Gastroesophageal sphincter (tissue), 4 donors: ENCODE results near the gene ARL13B. TPM values are rescaled to one million over a fixed set of nuclear protein-coding genes. Genes with fewer than 3 reads are reported as not detected.
A peak's percentile ranks its signal among the peaks of the same experiment; 100 is the strongest.
"Not testable (repeated sequence)": the region's sequence is repeated elsewhere in the genome, so short reads cannot be mapped to it uniquely, and the experiment has no call there.

Source experiments
- ATAC-seq: fragments of 150-250 bp; one replicate; pipeline ENCODE4 v1.9.1; 2016; ENCODE audit warnings: mild to moderate bottlenecking, moderate library complexity
- H3K27ac ChIP-seq, 4 donors: fragments of 200-600 bp; sonication (generic) in 3 of 4; 1 replicate in 3 of 4; 2 replicates in 1 of 4; pipeline ENCODE4 v1.5.1; 2016 to 2019
- H3K27me3 ChIP-seq: fragments of 200-600 bp; sonication (generic); one replicate; pipeline ENCODE4 v1.5.1; 2019
- H3K36me3 ChIP-seq, 2 donors: fragments of 200-600 bp; sonication (generic); one replicate each; pipeline ENCODE4 v1.5.1; 2019; ENCODE audit warnings: control low read depth in 1 of 2
- H3K4me1 ChIP-seq, 3 donors: fragments of 200-600 bp; sonication (generic); 1 replicate in 2 of 3; 2 replicates in 1 of 3; pipeline ENCODE4 v1.5.1; 2016 to 2019; ENCODE audit warnings: control low read depth in 2 of 3
- H3K4me3 ChIP-seq, 2 donors: fragments of 200-600 bp; sonication (generic); one replicate each; pipeline ENCODE4 v1.5.1; 2019; ENCODE audit warnings: mild to moderate bottlenecking in 1 of 2, moderate library complexity in 1 of 2
- H3K9me3 ChIP-seq, 3 donors: fragments of 200-600 bp; sonication (generic); one replicate each; pipeline ENCODE4 v1.5.1; 2017 to 2019; ENCODE audit warnings: control low read depth in 2 of 3
- EP300 ChIP-seq: sonication (generic); formaldehyde crosslinking; IDR thresholded peaks from one replicate; pipeline ENCODE4 v1.6.1; 2017; ENCODE audit warnings: antibody characterized with exemption, mild to moderate bottlenecking
- POLR2A ChIP-seq, 2 donors: fragments of 450-650 bp; IDR thresholded peaks; one replicate each; pipeline ENCODE4 v1.6.1; 2017; ENCODE audit warnings: antibody characterized with exemption in 2 of 2, mild to moderate bottlenecking in 2 of 2, moderate library complexity in 1 of 2
- POLR2AphosphoS5 ChIP-seq: sonication (generic); formaldehyde crosslinking; IDR thresholded peaks from one replicate; pipeline ENCODE4 v1.6.1; 2017; ENCODE audit warnings: antibody characterized with exemption
- WGBS, 2 donors: methylation state at CpG; one replicate each; pipeline ENCODE4 v1.1.5; 2018; ENCODE audit warnings: low coverage in 1 of 2; 5-methylcytosine and 5-hydroxymethylcytosine counted together
- total RNA-seq, 4 donors: library from RNA; depleted of rRNA; stranded (reverse); fragments of >200 nt; gene quantifications; one replicate each; pipeline ENCODE4 v1.1.0, GENCODE V29; 2016
- TF ChIP-seq, protein P1 (sequence below), 4 experiments: fragments of 200-600 bp in 2 of 4; fragments of 450-650 bp in 2 of 4; sonication (generic) in 1 of 4; IDR thresholded peaks; one replicate each; pipeline ENCODE4 v1.5.1; 2017 to 2019; ENCODE audit warnings: antibody characterized with exemption in 4 of 4, mild to moderate bottlenecking in 2 of 4, moderate library complexity in 2 of 4

Gene ARL13B
- 10 to 100 TPM; 10.8 to 22.5 (median 15.3) TPM for total RNA-seq

DNA sequence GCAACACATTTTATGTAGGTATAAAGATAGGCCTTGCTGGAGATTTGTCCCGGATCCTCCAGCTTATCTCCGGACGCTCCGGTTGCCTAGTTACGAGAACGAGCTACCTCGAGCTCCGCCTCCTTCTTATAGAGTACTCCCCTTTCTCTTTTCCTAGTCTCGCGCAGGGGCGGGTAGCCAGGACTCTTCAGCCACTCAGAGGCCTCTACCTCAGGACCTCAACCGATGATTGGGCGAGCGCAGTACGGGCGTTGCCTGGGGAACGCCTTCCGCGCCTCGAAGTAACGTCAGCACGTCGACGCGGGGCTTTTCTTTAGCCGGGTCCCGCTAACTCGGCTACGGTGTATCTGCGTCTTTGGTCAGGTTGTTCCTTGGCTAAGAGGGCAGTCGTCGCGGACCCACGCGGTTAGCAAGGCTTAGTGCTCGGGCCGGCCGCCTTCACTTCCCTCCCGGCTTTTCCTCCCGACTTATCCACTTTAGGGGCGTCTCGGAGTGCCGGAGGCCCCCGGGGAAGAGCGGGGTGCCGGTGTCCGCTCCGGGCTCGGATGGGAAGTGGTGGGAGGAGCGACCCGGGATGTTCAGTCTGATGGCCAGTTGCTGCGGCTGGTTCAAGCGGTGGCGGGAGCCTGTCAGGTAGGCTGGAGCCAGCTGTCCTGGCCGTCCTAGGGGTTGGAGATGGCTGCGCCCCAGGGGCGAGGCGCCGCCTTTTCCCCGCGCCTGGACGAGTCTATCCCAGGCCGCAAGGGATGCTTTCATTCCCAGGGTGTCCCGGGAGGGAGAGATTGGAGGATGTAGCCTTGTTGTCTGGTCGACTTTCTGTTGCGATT is at the start of gene ARL13B:
Gene ARL13B (plus strand): TSS at position 306 of the 827 bp plus-strand sequence. CDS start 269 bp downstream, at position 575.
- H3K27ac ChIP-seq, result peak within 1 kb of the TSS; percentile 83 to 98 (median 90)
- H3K9me3 ChIP-seq, result no peaks in the 10 kb centered on the region
- no peaks in the 10 kb centered on the region for H3K36me3 ChIP-seq
- H3K27me3 ChIP-seq, result no peaks in the 10 kb centered on the region
- TF ChIP-seq POLR2AphosphoS5 (peak; percentile 96), POLR2A (IDR thresholded peaks at IDR 0.05) (peak; percentile 76 to 85), EP300 (no peak)
- TF ChIP-seq, protein P1, sequence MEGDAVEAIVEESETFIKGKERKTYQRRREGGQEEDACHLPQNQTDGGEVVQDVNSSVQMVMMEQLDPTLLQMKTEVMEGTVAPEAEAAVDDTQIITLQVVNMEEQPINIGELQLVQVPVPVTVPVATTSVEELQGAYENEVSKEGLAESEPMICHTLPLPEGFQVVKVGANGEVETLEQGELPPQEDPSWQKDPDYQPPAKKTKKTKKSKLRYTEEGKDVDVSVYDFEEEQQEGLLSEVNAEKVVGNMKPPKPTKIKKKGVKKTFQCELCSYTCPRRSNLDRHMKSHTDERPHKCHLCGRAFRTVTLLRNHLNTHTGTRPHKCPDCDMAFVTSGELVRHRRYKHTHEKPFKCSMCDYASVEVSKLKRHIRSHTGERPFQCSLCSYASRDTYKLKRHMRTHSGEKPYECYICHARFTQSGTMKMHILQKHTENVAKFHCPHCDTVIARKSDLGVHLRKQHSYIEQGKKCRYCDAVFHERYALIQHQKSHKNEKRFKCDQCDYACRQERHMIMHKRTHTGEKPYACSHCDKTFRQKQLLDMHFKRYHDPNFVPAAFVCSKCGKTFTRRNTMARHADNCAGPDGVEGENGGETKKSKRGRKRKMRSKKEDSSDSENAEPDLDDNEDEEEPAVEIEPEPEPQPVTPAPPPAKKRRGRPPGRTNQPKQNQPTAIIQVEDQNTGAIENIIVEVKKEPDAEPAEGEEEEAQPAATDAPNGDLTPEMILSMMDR (IDR thresholded peaks at IDR 0.05), result peak in 1 of 4 experiments; percentile 7
- 0 to 1% methylated on average over 11 to 13 of the region's 66 CpGs for WGBS, 2 donors
- peaks cover 0 to 26% (median 0%) of the 10 kb centered on the region in 3 donors for H3K4me1 ChIP-seq
- peak within 1 kb of the TSS; percentile 63 to 85 for H3K4me3 ChIP-seq
- peak; percentile 100 for ATAC-seq

DNA sequence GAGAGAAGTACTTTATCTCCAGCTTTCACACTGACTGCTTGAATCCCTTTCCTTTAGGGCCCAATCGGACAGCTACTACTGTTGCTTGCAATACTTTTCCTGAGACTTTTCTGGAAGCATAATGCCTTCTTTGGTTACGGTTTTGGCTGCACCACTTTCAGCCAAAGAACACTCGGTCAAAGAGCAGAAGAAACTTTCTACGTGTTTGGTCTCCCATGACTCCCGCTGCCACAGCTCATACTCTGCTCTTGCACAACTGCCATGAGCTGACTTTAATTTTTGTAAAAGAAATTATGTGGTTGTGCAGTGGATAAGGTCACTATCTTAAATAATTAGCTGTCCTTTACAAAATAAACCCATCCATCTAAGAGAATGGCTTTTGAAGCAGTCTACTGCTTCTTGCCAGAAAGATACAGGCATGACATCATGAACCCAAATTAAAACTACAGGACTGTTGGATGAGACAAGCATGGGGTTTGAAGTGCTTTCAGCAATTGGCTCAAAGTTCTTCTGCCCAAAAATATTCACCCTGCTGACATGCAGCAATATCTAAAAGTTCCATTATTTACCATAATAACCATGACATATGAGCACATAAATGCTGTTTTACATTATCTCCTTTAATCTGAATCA is 48.2 kb upstream of the ARL13B start:
- no peak for ATAC-seq
- no peaks in the 10 kb centered on the region for H3K27me3 ChIP-seq
- TF ChIP-seq POLR2A (IDR thresholded peaks at IDR 0.05) (no peak), EP300 (no peak), POLR2AphosphoS5 (no peak)
- TF ChIP-seq, protein P1 (IDR thresholded peaks at IDR 0.05), result no peak
- H3K27ac ChIP-seq, result no peak overlapping the region
- no peaks in the 10 kb centered on the region for H3K9me3 ChIP-seq
- H3K36me3 ChIP-seq, result peaks cover 0 to 2% of the 10 kb centered on the region in 2 donors
- H3K4me1 ChIP-seq, result no peaks in the 10 kb centered on the region
- H3K4me3 ChIP-seq, result no peak overlapping the region
- WGBS, 2 donors, result 86 to 92% methylated on average over 4 to 5 of the region's 5 CpGs

DNA sequence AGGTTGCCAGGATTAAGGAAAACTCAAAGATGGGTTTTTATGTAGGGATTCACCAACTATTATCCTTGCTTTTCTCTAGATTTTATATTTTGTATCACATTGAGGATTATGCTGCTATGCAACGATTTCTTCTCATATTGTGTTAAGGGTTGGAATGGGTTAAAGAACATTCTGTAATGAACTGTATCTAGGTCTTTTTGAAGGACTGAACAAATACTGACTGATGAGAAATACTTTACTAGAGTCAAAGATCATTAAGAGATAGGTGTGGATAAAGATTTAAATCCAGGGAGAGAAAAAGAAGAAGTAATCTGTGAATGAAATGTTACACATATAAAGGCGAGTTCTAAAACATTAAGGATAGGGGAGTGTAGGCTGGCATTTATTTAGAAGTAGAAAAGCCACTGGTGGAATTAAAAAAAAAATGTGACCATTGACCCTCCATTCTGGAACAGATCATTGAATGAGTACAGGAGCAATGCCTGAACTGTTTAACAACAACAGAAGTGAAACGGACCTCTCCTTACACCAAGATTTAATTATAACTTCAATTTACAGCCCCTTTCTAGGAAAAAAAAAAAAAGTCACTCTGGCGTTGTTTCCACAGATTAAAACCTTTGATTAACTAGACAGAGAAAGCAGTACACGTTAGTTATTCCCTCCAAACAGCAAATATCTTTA is 45.4 kb upstream of the ARL13B start:
- ATAC-seq, result no peak
- no peak overlapping the region for H3K4me3 ChIP-seq
- 63 to 78% methylated on average over 5 of the region's 5 CpGs for WGBS, 2 donors
- no peaks in the 10 kb centered on the region for H3K9me3 ChIP-seq
- TF ChIP-seq, protein P1 (IDR thresholded peaks at IDR 0.05), result no peak
- no peaks in the 10 kb centered on the region for H3K4me1 ChIP-seq
- no peaks in the 10 kb centered on the region for H3K36me3 ChIP-seq
- no peak overlapping the region for H3K27ac ChIP-seq
- H3K27me3 ChIP-seq, result no peaks in the 10 kb centered on the region

DNA sequence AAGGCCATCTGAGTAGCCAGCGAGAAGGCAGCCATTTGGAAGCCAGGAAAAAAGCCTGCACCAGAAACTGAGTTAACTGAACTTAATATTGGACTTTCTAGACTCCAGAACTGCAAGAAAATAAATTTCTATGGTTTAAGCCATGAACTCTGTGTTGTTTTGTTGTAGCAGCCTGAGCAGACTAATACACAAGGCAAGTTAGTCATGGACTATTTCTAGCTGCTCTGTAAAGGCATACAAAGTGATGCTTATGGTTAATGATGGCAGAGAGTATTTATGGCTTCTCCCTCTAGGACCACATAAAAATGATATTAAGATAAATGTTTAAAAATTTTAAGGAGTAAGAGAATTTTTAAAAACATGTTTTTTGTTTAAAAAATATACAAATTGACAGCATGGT is 43.4 kb upstream of the ARL13B start:
- Histone ChIP-seq H3K27ac (no peak overlapping the region), H3K36me3 (no peaks in the 10 kb centered on the region), H3K4me3 (no peak overlapping the region), H3K4me1 (no peaks in the 10 kb centered on the region), H3K9me3 (no peaks in the 10 kb centered on the region), H3K27me3 (no peaks in the 10 kb centered on the region)
- TF ChIP-seq POLR2A (IDR thresholded peaks at IDR 0.05) (no peak), EP300 (no peak), POLR2AphosphoS5 (no peak)
- TF ChIP-seq, protein P1 (IDR thresholded peaks at IDR 0.05), result no peak
- 94% methylated on average over 1 of the region's 1 CpG; no CpG with 5 or more reads in 1 of the 2 donors for WGBS, 2 donors
- ATAC-seq, result no peak

DNA sequence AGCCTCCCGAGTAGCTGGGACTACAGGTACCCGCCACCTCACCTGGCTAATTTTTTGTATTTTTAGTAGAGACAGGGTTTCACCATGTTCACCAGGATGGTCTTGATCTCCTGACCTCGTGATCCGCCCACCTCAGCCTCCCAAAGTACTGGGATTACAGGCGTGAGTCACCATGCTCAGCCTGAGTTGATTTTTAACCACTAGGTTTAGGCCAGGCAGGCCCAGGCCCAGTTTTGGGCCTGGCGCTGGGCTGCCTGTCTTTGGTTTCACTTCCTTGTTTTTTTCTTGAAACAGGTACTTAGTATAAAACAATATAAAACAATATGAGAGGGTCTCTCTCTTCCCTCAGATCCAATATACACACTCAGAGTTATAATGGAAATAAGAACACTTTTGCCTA is 42.5 kb upstream of the ARL13B start:
- H3K4me3 ChIP-seq, H3K27ac ChIP-seq, H3K4me1 ChIP-seq, H3K36me3 ChIP-seq, H3K27me3 ChIP-seq, ATAC-seq, H3K9me3 ChIP-seq: not testable (repeated sequence)
- WGBS, 2 donors, result 92 to 100% methylated on average over 2 to 6 of the region's 6 CpGs

DNA sequence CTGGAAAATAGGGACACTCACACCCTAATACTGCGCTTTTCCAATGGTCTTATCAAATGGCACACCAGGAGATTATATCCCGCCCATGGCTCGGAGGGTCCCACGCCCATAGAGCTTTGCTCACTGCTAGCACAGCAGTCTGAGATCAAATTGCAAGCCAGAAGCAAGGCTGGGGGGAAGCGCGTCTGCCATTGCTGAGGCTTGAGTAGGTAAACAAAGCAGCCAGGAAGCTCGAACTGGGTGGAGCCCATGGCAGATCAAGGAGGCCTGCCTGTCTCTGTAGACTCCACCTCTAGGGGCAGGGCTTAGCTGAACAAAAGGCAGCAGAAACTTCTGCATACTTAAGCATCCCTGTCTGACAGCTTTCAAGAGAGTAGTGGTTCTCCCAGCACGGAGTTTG is 30.0 kb upstream of the ARL13B start:
- H3K9me3 ChIP-seq, result peaks cover 0 to 21% (median 0%) of the 10 kb centered on the region in 3 donors
- H3K27me3 ChIP-seq, H3K27ac ChIP-seq, H3K4me1 ChIP-seq, H3K4me3 ChIP-seq, ATAC-seq, H3K36me3 ChIP-seq: not testable (repeated sequence)
- WGBS, 2 donors, result 96 to 100% methylated on average over 2 to 6 of the region's 8 CpGs
